Amygdala (tissue), 56 donors: ENCODE results near the gene FGD4.

ENCODE experiments used
- DNase-seq, 56 donors: peaks; one replicate each; lab custom pipeline; 2025; lab: John Stamatoyannopoulos, UW

FGD4 gene

GRCh38 chr12:32659908-32660440 is 260.6 kb downstream of the FGD4 start:
- no peak for DNase-seq

- DNase-seq: no peak
Observed at GRCh38 chr12:32661706-32662105, 262.3 kb downstream of the FGD4 start.

GRCh38 chr12:32662665-32663064 is 263.3 kb downstream of the FGD4 start:
- DNase-seq: no peak

- no peak for DNase-seq
Observed at GRCh38 chr12:32666018-32666417, 266.7 kb downstream of the FGD4 start.

- DNase-seq: no peak
Observed at GRCh38 chr12:32669584-32669983, 270.2 kb downstream of the FGD4 start.

- DNase-seq: peak in 30 of 56 donors; percentile 3 to 73 (median 14)
Observed at GRCh38 chr12:32671930-32672780, 272.8 kb downstream of the FGD4 start.

GRCh38 chr12:32679091-32679919 is 279.9 kb downstream of the FGD4 start, which contains the start of gene DNM1L:
Gene DNM1L (plus strand): TSS chr12:32679301. CDS start chr12:32679364, 63 bp downstream.
- DNase-seq: peak; percentile 50 to 96 (median 90)

- DNase-seq: no peak
Observed at GRCh38 chr12:32679920-32680237, 280.5 kb downstream of the FGD4 start.

- DNase-seq: no peak
Observed at GRCh38 chr12:32680787-32681186, 281.4 kb downstream of the FGD4 start.

- no peak for DNase-seq
Observed at GRCh38 chr12:32681272-32681671, 281.9 kb downstream of the FGD4 start.

GRCh38 chr12:32686340-32686739 is 287.0 kb downstream of the FGD4 start:
- no peak for DNase-seq

GRCh38 chr12:32688786-32689185 is 289.4 kb downstream of the FGD4 start:
- DNase-seq: no peak

- DNase-seq: no peak
Observed at GRCh38 chr12:32690927-32691326, 291.6 kb downstream of the FGD4 start.

- no peak for DNase-seq
Observed at GRCh38 chr12:32692358-32692757, 293.0 kb downstream of the FGD4 start.

GRCh38 chr12:32693036-32693435 is 293.7 kb downstream of the FGD4 start:
- DNase-seq: no peak
